IMR-90 (cell line): ENCODE measurements around the gene DSCAML1. TPM values are rescaled to one million over a fixed set of nuclear protein-coding genes. Genes with fewer than 3 reads are reported as not detected.
A peak's percentile ranks its signal among the peaks of the same experiment; 100 is the strongest.

Experiments used
- ATAC-seq: fragments of 200-7000 bp; cut with Tn5 transposase; 2 replicates; pipeline ENCODE4 v1.9.1; 2020; ENCODE audit warnings: low read depth, mild to moderate bottlenecking, moderate library complexity
- BruUV-seq: library from RNA; stranded (reverse); fragments of 400-500 nt; replicated peaks from 2 replicates; lab custom pipeline; 2021; lab: Mats Ljungman, UMichigan
- CTCF ChIA-PET: fragments of 300-600 bp; formaldehyde crosslinking; extraction: SDS; loops from one replicate; lab custom pipeline; 2021; ENCODE audit warnings: antibody characterized with exemption; lab: Yijun Ruan, JAX
- POLR2A ChIA-PET: fragments of 300-600 bp; sonication (Branson Sonifier 250); formaldehyde crosslinking; loops from one replicate; lab custom pipeline; 2022; ENCODE audit warnings: antibody characterized with exemption; ENCODE audit not compliant: unreplicated experiment; lab: Charles Lee
- DNase-seq: peaks from one replicate; pipeline ENCODE4 v3.0.0; 2013
- H2AFZ ChIP-seq: replicated peaks from 2 replicates; pipeline ENCODE3; 2013; ENCODE audit warnings: low read length, mild to moderate bottlenecking; ENCODE audit not compliant: poor library complexity
- H2AK5ac ChIP-seq: 2 replicates; pipeline ENCODE4 v1.6.1; 2013; ENCODE audit warnings: low read depth, low read length, inconsistent platforms
- H2AK9ac ChIP-seq: replicated peaks from 2 replicates; pipeline ENCODE3; 2013; ENCODE audit warnings: mild to moderate bottlenecking, low read depth, low read length, moderate library complexity; ENCODE audit not compliant: poor library complexity
- H2BK120ac ChIP-seq: 2 replicates; pipeline ENCODE4 v1.6.1; 2013; ENCODE audit warnings: low read depth, low read length, inconsistent platforms
- H2BK15ac ChIP-seq: 3 replicates; pipeline ENCODE4 v1.6.1; 2013; ENCODE audit warnings: low read depth, low read length, inconsistent platforms
- H2BK20ac ChIP-seq: 2 replicates; pipeline ENCODE4 v1.6.1; 2013; ENCODE audit warnings: low read depth, mild to moderate bottlenecking, inconsistent platforms, low read length, moderate library complexity
- H2BK5ac ChIP-seq: 2 replicates; pipeline ENCODE4 v1.6.1; 2013; ENCODE audit warnings: mild to moderate bottlenecking, low read depth, low read length, inconsistent platforms; ENCODE audit not compliant: poor library complexity, severe bottlenecking
- H3K14ac ChIP-seq: replicated peaks from 2 replicates; pipeline ENCODE4 v1.6.1; 2013; ENCODE audit warnings: low read depth, low read length, inconsistent platforms
- H3K18ac ChIP-seq: 2 replicates; pipeline ENCODE4 v1.6.1; 2013; ENCODE audit warnings: low read depth, low read length, control low read depth
- H3K23ac ChIP-seq: 2 replicates; pipeline ENCODE4 v1.6.1; 2013; ENCODE audit warnings: low read depth, low read length, inconsistent platforms
- H3K27ac ChIP-seq: 2 replicates; pipeline ENCODE4 v1.5.1; 2013; ENCODE audit warnings: mild to moderate bottlenecking, control low read depth, low read length; ENCODE audit not compliant: insufficient read depth
- H3K27me3 ChIP-seq: 2 replicates; pipeline ENCODE4 v1.6.1; 2013; ENCODE audit warnings: low read length; ENCODE audit not compliant: control insufficient read depth, insufficient read depth
- H3K36me3 ChIP-seq: 2 replicates; pipeline ENCODE4 v1.6.1; 2013; ENCODE audit warnings: low read length, mixed read lengths; ENCODE audit not compliant: control insufficient read depth, insufficient read depth
- H3K4ac ChIP-seq: 2 replicates; pipeline ENCODE4 v1.6.1; 2013; ENCODE audit warnings: low read depth, low read length, inconsistent platforms
- H3K4me1 ChIP-seq: 2 replicates; pipeline ENCODE4 v1.6.1; 2013; ENCODE audit warnings: low read length, mixed read lengths; ENCODE audit not compliant: control insufficient read depth, insufficient read depth
- H3K4me2 ChIP-seq: 2 replicates; pipeline ENCODE4 v1.6.1; 2013; ENCODE audit warnings: low read depth, mild to moderate bottlenecking, control low read depth, low read length, moderate library complexity
- H3K4me3 ChIP-seq: 2 replicates; pipeline ENCODE4 v1.5.1; 2013; ENCODE audit warnings: low read depth, mild to moderate bottlenecking, control low read depth, low read length, moderate library complexity; ENCODE audit not compliant: insufficient read depth
- H3K56ac ChIP-seq: 2 replicates; pipeline ENCODE4 v1.6.1; 2013; ENCODE audit warnings: low read length, inconsistent platforms; ENCODE audit not compliant: insufficient read depth; ENCODE audit errors: extremely low read depth
- H3K79me1 ChIP-seq, 2 experiments: 2 replicates each; pipeline ENCODE4 v1.6.1; 2013; ENCODE audit warnings: low read length in 2 of 2, inconsistent platforms in 1 of 2, low read depth in 1 of 2
- H3K9ac ChIP-seq: 2 replicates; pipeline ENCODE4 v1.6.1; 2013; ENCODE audit warnings: low read depth, low read length, control low read depth
- H3K9me1 ChIP-seq: 2 replicates; pipeline ENCODE4 v1.6.1; 2013; ENCODE audit warnings: low read length, inconsistent platforms; ENCODE audit not compliant: insufficient read depth
- H3K9me3 ChIP-seq: 2 replicates; pipeline ENCODE4 v1.6.1; 2013; ENCODE audit warnings: low read length; ENCODE audit not compliant: control insufficient read depth, insufficient read depth
- H4K20me1 ChIP-seq: 2 replicates; pipeline ENCODE4 v1.6.1; 2013; ENCODE audit warnings: low read length, inconsistent platforms; ENCODE audit not compliant: insufficient read depth
- H4K5ac ChIP-seq: 2 replicates; pipeline ENCODE4 v1.6.1; 2013; ENCODE audit warnings: mild to moderate bottlenecking, low read depth, low read length, control low read depth
- H4K8ac ChIP-seq, 2 experiments: 2 replicates each; pipeline ENCODE4 v1.6.1; 2013; ENCODE audit warnings: low read depth in 2 of 2, low read length in 2 of 2, control low read depth in 1 of 2, inconsistent platforms in 1 of 2
- H4K91ac ChIP-seq: 2 replicates; pipeline ENCODE4 v1.6.1; 2013; ENCODE audit warnings: low read depth, low read length, inconsistent platforms; ENCODE audit not compliant: insufficient read depth
- CEBPB ChIP-seq: IDR thresholded peaks from 2 replicates; pipeline ENCODE4 v1.6.1; 2012; ENCODE audit warnings: low read depth, low read length, improper control_type of control experiment
- FOS ChIP-seq: fragments of 150-350 bp; IDR thresholded peaks from 2 replicates; pipeline ENCODE4 v1.6.1; 2016; ENCODE audit warnings: low read depth, low read length
- MAFK ChIP-seq: IDR thresholded peaks from 2 replicates; pipeline ENCODE4 v1.6.1; 2012; ENCODE audit warnings: low read depth, low read length, improper control_type of control experiment
- MAZ ChIP-seq: IDR thresholded peaks from 2 replicates; pipeline ENCODE4 v1.6.1; 2012; ENCODE audit warnings: low read depth, mild to moderate bottlenecking, low read length, improper control_type of control experiment, moderate library complexity, borderline replicate concordance
- NFE2L2 ChIP-seq: fragments of 150-350 bp; IDR thresholded peaks from 2 replicates; pipeline ENCODE4 v1.6.1; 2016; ENCODE audit warnings: low read depth, mild to moderate bottlenecking, low read length
- RAD21 ChIP-seq: IDR thresholded peaks from 2 replicates; pipeline ENCODE4 v1.6.1; 2012; ENCODE audit warnings: low read length, improper control_type of control experiment
- RCOR1 ChIP-seq: IDR thresholded peaks from 2 replicates; pipeline ENCODE4 v1.6.1; 2012; ENCODE audit warnings: mild to moderate bottlenecking, low read length, improper control_type of control experiment; ENCODE audit not compliant: insufficient replicate concordance
- RFX5 ChIP-seq: IDR thresholded peaks from 2 replicates; pipeline ENCODE4 v1.8.0; 2012; ENCODE audit warnings: low read depth, mild to moderate bottlenecking, low read length, moderate library complexity
- SMC3 ChIP-seq: fragments of 150-350 bp; IDR thresholded peaks from 2 replicates; pipeline ENCODE4 v1.6.1; 2016; ENCODE audit warnings: low read depth, mild to moderate bottlenecking, antibody characterized with exemption, low read length, moderate library complexity
- WGBS, 2 experiments: methylation state at CpG; one replicate each; pipeline versions ENCODE4 v1.1.5 to v1.1.7; 2013; ENCODE audit warnings: missing lambda C conversion rate in 2 of 2; ENCODE audit not compliant: insufficient read length in 1 of 2; ENCODE audit errors: extremely low coverage in 2 of 2; 5-methylcytosine and 5-hydroxymethylcytosine counted together
- dilution Hi-C: fragments of 300-500 bp; cut with HindIII; formaldehyde crosslinking; loops from one replicate; pipeline ENCODE4 v1.14.3; 2018; ENCODE audit warnings: low sequenced_read_pairs; ENCODE audit not compliant: unreplicated experiment
- in situ Hi-C: fragments of 300-500 bp; cut with MboI; formaldehyde crosslinking; loops from 3 replicates; pipeline ENCODE4 v1.14.3; 2019; ENCODE audit warnings: low sequenced_read_pairs, inconsistent platforms, mixed read lengths
- intact Hi-C: fragments of 100-400 bp; cut with micrococcal nuclease; formaldehyde crosslinking; loops from 2 replicates; pipeline ENCODE4 v1.10.0; 2022
- polyA plus RNA-seq, 3 experiments: library from polyadenylated mRNA; depleted of rRNA; stranded (reverse); fragments of >200 nt; gene quantifications; 2 replicates each; pipeline ENCODE4 v1.2.3, GENCODE V29; 2012; ENCODE audit warnings: low replicate concordance in 1 of 3
- total RNA-seq: library from RNA; depleted of rRNA; stranded (reverse); fragments of >200 nt; gene quantifications from 2 replicates; pipeline ENCODE4 v1.2.3, GENCODE V29; 2012
- TF ChIP-seq, protein P1 (sequence below): fragments of 150-350 bp; IDR thresholded peaks from 2 replicates; pipeline ENCODE4 v1.6.1; 2016; ENCODE audit warnings: low read depth, mild to moderate bottlenecking, low read length, moderate library complexity, borderline replicate concordance
- TF ChIP-seq, protein P2 (sequence below): conservative IDR thresholded peaks from 2 replicates; pipeline ENCODE4 v1.5.1; 2012; ENCODE audit warnings: mild to moderate bottlenecking, low read depth, low read length, improper control_type of control experiment

Gene DSCAML1
- total and polyA plus RNA-seq, 2 of the 4 experiments (the other 2 are of a cell fraction) = not detected

DNA sequence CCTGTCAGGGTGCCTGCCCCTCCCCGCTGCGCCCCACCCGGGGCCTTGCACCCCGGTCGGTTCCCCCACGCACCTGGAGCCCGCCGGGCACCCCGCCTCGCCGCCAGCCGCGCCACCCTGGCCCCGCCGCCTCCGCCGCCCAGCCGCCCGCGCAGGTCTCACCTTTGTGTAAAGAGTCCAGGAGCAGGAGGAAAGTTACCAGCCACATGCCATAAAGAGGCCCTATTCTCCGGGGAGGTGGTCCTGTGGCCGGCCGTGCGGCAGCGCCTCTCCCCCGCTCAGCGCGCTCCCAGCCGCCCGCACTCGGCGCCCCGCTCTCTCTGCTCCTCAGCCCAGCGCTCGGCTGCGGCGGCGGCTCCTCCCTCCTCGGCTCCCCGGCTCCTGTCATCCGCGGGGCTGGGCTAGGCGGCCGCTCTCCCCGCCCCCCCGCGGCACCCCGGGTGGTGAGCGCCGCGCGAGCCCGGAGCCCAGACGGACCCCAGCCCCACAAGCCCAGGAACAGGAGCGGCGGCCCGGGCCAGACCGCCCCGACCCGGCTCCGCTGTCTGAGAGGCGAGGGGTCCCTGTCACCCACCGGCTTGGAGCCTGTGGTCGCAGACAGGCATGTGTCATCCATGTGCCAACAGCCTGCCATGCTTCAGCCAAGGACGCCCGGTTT lies at the start of gene DSCAML1 (continued):
- TF ChIP-seq RCOR1 = no peak

- Histone ChIP-seq H3K18ac (no peak overlapping the region), H3K23ac (no peak overlapping the region), H3K4ac (no peak overlapping the region), H2BK5ac (no peak overlapping the region), H4K5ac (no peak overlapping the region), H3K9ac (no peak overlapping the region), H3K9me1 (no peaks in the 10 kb centered on the region), H2BK15ac (no peak overlapping the region), H3K36me3 (no peaks in the 10 kb centered on the region), H3K79me1 (no peaks in the 10 kb centered on the region), H2AK5ac (no peak overlapping the region), H3K27ac (no peak overlapping the region), H4K91ac (no peak overlapping the region), H2BK20ac (no peak overlapping the region), H3K4me1 (no peaks in the 10 kb centered on the region), H4K20me1 (no peaks in the 10 kb centered on the region), H3K27me3 (peaks cover 8% of the 10 kb centered on the region; the same call in 1 of the 2 replicates), H2BK120ac (no peak overlapping the region), H2AFZ (peak overlapping the region; percentile 39), H3K56ac (no peak overlapping the region), H3K9me3 (no peaks in the 10 kb centered on the region), H2AK9ac (no peak overlapping the region), H3K14ac (no peak overlapping the region), H4K8ac (no peak overlapping the region), H3K4me2 (no peak overlapping the region), H3K4me3 (no peak overlapping the region)
- DNase-seq (peak; percentile 59), ATAC-seq (peak; percentile 97)
- CTCF ChIA-PET = interaction anchor here (0.9 to 2.4 kb wide), 5 partner anchors 12 to 103 kb away, joined by 3 to 14 read pairs (median 3); no protein-coding TSS in a partner anchor
- in situ Hi-C loops (loop anchor here (5.0 kb wide), 1 partner anchor 103 kb away; no protein-coding TSS in a partner anchor), intact Hi-C loops (loop anchor here (1.0 kb wide), 3 partner anchors 37 to 209 kb away; no protein-coding TSS in a partner anchor), dilution Hi-C loops (no loop called here)
- no TSS peak for BruUV-seq
- no CpG with 5 or more reads among the region's 9 CpGs for WGBS, 2 experiments
- TF ChIP-seq SMC3 (peak; percentile 93), RFX5 (no peak), MAZ (no peak), FOS (no peak), CEBPB (no peak), NFE2L2 (no peak), MAFK (no peak), RAD21 (peak; percentile 73)
- TF ChIP-seq, protein P1, sequence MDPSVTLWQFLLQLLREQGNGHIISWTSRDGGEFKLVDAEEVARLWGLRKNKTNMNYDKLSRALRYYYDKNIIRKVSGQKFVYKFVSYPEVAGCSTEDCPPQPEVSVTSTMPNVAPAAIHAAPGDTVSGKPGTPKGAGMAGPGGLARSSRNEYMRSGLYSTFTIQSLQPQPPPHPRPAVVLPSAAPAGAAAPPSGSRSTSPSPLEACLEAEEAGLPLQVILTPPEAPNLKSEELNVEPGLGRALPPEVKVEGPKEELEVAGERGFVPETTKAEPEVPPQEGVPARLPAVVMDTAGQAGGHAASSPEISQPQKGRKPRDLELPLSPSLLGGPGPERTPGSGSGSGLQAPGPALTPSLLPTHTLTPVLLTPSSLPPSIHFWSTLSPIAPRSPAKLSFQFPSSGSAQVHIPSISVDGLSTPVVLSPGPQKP = no peak
- TF ChIP-seq, protein P2, sequence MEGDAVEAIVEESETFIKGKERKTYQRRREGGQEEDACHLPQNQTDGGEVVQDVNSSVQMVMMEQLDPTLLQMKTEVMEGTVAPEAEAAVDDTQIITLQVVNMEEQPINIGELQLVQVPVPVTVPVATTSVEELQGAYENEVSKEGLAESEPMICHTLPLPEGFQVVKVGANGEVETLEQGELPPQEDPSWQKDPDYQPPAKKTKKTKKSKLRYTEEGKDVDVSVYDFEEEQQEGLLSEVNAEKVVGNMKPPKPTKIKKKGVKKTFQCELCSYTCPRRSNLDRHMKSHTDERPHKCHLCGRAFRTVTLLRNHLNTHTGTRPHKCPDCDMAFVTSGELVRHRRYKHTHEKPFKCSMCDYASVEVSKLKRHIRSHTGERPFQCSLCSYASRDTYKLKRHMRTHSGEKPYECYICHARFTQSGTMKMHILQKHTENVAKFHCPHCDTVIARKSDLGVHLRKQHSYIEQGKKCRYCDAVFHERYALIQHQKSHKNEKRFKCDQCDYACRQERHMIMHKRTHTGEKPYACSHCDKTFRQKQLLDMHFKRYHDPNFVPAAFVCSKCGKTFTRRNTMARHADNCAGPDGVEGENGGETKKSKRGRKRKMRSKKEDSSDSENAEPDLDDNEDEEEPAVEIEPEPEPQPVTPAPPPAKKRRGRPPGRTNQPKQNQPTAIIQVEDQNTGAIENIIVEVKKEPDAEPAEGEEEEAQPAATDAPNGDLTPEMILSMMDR = peak; percentile 91
- POLR2A ChIA-PET = no interaction called here
Observed at GRCh38 chr11:117843666-117844484, 46.9 kb upstream of the DSCAML1 start.
